ENCODE measurements around the gene IQGAP2. TPM values are rescaled to one million over a fixed set of nuclear protein-coding genes. Genes with fewer than 3 reads are reported as not detected.

Gene IQGAP2
- total RNA-seq, 1 donor, result 1.2 TPM

- no peak overlapping the region for H3K4me3 ChIP-seq (ENCODE audit: low read depth, low read length)
- TF ChIP-seq, protein P1, sequence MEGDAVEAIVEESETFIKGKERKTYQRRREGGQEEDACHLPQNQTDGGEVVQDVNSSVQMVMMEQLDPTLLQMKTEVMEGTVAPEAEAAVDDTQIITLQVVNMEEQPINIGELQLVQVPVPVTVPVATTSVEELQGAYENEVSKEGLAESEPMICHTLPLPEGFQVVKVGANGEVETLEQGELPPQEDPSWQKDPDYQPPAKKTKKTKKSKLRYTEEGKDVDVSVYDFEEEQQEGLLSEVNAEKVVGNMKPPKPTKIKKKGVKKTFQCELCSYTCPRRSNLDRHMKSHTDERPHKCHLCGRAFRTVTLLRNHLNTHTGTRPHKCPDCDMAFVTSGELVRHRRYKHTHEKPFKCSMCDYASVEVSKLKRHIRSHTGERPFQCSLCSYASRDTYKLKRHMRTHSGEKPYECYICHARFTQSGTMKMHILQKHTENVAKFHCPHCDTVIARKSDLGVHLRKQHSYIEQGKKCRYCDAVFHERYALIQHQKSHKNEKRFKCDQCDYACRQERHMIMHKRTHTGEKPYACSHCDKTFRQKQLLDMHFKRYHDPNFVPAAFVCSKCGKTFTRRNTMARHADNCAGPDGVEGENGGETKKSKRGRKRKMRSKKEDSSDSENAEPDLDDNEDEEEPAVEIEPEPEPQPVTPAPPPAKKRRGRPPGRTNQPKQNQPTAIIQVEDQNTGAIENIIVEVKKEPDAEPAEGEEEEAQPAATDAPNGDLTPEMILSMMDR (IDR thresholded peaks at IDR 0.05; ENCODE audit: insufficient read depth, low read length), result peak; percentile 85
- DNase-seq (ENCODE audit: low read depth), result peak; percentile 88
Measured at GRCh38 chr5:76641514-76642120, 238.5 kb downstream of the IQGAP2 start.

GRCh38 chr5:76642390-76643040 is 239.4 kb downstream of the IQGAP2 start:
- TF ChIP-seq, protein P1 (IDR thresholded peaks at IDR 0.05; ENCODE audit: insufficient read depth, low read length), result no peak
- no peak overlapping the region for H3K4me3 ChIP-seq (ENCODE audit: low read depth, low read length)
- DNase-seq (ENCODE audit: low read depth), result peak; percentile 16

DNA sequence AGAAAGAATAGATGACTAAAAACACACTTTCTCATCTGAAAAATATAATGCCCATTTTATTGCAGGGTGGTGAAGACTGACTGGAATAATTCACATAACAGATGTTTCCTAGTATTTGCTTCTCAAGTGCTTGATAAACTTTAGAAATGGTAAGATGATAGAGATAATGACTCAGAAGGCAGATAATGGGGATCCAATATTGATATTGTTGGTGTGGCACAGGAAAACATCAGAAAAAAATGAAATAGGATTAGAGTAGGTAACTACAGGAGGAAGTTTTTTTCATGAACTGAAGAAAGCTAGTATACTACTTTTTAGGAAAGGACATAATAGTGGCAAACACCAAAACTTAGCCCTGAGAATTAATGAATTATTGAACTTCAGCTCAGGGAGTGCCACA is 240.3 kb downstream of the IQGAP2 start:
- DNase-seq (ENCODE audit: low read depth), result no peak
- TF ChIP-seq, protein P1 (IDR thresholded peaks at IDR 0.05; ENCODE audit: insufficient read depth, low read length), result no peak
- no peak overlapping the region for H3K4me3 ChIP-seq (ENCODE audit: low read depth, low read length)

DNA sequence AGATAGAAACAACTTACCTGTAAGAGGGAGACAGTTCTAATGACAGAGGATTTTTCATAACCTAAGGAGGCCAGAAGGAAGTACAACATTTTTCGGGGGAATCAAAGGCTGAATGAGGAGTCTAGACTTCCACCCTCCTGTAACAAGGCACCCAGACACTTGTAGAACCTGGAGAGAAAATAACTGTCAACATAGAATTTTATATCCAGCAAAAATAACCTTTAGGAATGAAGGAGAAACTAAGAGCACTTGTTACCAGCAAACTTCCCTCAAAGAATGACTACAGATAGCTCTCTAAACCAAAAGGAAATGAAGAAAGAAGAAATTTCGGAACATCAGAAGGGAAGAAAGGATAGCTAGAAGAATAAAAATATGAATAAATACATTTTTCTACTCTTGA is 246.1 kb downstream of the IQGAP2 start:
- TF ChIP-seq, protein P1 (IDR thresholded peaks at IDR 0.05; ENCODE audit: insufficient read depth, low read length), result no peak
- no peak overlapping the region for H3K4me3 ChIP-seq (ENCODE audit: low read depth, low read length)
- DNase-seq (ENCODE audit: low read depth), result no peak

- TF ChIP-seq, protein P1 (IDR thresholded peaks at IDR 0.05; ENCODE audit: insufficient read depth, low read length), result no peak
- H3K4me3 ChIP-seq (ENCODE audit: low read depth, low read length), result no peak overlapping the region
- no peak for DNase-seq (ENCODE audit: low read depth)
Measured at GRCh38 chr5:76652809-76653414, 249.8 kb downstream of the IQGAP2 start.

GRCh38 chr5:76657091-76657490 is 254.0 kb downstream of the IQGAP2 start:
- H3K4me3 ChIP-seq (ENCODE audit: low read depth, low read length), result no peak overlapping the region
- no peak for DNase-seq (ENCODE audit: low read depth)
- TF ChIP-seq, protein P1 (IDR thresholded peaks at IDR 0.05; ENCODE audit: insufficient read depth, low read length), result no peak

Measured in fibroblast of the aortic adventitia (primary cell).